NCI-H446 treated with DMSO at 0.1 percent for 48 hours (cell line): ENCODE results near the gene ABCF2.

Experiments
- DNase-seq: peaks from one replicate; lab custom pipeline; 2025; lab: John Stamatoyannopoulos, UW

Gene ABCF2

DNA sequence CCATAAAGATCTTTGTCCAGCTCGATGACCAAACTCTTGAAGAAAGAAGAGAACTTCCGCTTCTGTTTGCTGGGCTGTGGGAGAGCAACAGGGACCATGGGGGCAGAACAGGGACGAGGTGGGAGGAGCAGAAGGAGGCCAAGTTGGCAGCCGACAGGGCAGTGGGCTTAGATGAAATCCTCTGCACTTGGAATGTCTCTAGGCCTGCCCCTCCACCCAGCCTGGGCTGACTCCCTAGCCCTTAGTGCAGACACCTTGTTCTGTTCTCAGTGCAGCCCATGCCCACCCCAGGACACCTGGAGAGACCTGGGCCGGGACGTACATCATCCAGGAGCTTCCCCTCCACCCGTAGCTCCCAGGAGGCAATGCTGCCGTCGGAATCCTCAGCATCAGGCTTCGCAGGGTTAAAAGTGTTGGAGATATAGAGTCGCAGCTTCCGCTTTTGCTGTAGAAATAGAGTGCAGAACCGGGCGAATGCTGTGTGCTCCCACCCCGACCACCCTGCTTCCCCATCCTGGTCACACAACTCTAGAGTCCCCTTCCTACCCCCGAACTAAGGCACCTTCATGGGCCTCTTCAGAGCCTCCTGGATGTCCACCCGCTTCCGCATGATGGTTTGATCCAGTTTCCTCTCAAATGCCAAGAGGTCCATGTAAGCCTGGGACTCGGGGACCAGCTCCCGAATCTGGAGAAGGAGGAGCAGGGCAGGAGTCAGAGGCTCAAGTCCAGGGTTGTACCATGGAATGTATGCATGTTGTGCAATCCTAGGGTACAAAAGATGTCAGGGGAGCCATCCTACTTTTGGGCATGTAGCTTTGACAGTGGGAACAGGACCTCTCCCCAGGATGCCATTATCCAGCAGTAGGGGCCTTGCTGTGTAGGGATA is 15.4 kb upstream of the ABCF2 start:
- no peak for DNase-seq

- no peak for DNase-seq
Measured at GRCh38 chr7:151241755-151242096, 14.7 kb upstream of the ABCF2 start.

GRCh38 chr7:151240942-151241754 is 14.1 kb upstream of the ABCF2 start:
- DNase-seq: no peak

DNA sequence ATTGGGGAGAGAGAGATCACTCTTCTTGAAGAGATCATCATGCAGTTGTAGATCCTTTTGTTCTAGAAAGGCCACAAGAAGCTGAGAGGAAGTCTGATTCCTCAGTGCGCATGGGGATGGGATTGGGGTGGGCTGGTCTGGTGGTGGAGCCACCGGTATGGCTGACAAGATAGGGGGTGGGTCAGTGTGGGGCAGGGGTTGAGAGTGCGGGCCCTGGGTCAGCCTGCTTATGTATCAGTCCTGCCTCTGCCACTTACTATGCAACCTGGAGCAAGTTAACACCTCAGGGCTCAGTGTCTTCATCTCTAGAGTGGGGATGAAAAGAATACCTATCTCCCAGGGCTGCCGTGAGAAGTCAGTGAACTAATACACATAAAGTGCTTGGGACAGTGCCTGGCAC is 13.5 kb upstream of the ABCF2 start:
- no peak for DNase-seq

GRCh38 chr7:151239837-151240459 is 12.9 kb upstream of the ABCF2 start:
- DNase-seq: no peak

DNA sequence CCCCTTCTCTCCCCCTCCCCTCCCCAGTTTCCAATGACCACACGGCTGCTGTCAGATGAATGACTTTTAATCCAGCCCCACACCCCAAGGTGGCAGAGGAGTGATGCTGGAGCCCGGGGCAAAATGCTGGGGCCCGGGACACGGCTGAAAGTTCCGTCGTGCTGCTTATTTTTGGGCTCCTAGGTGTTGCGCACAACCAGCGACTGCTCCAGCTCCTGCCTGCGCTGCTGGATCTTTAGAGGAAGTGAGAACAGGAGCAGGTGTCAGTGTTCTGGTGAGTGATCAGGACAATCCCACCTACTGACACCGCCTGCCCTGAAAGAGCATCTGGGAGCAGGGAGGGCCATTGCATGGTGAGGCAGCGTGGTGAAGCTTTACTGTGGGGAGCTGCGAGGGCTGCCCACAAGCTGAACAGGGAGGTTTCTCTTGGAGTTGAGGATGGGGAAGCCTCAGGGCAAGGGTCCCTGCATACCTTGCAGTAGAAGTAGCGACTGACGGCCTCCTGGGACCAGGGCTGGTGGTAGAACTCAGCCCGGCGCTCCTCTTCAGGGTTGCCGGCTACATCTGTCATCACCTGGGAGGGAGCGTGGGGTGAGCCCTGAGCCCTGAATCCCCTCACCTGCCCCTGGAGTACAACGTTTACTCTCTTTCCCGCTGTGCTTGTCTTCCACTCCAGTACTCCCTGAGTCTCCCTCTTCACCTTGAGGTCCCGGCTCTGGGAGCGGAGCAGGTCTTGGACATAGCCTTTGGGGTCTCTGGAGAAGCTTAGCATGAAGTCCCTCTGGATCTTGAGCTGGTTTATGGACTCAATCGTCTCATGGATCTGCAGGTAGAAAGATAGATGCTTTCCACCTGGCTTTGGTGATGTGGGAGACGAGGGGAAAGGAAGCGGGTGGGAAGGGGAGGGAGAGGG is 12.2 kb upstream of the ABCF2 start:
- no peak for DNase-seq

- no peak for DNase-seq
Measured at GRCh38 chr7:151238190-151238810, 11.3 kb upstream of the ABCF2 start.

GRCh38 chr7:151237244-151238189 is 10.5 kb upstream of the ABCF2 start:
- DNase-seq: no peak

- no peak for DNase-seq
Measured at GRCh38 chr7:151236406-151236805, 9.4 kb upstream of the ABCF2 start.

GRCh38 chr7:151235091-151235787 is 8.2 kb upstream of the ABCF2 start:
- DNase-seq: no peak

DNA sequence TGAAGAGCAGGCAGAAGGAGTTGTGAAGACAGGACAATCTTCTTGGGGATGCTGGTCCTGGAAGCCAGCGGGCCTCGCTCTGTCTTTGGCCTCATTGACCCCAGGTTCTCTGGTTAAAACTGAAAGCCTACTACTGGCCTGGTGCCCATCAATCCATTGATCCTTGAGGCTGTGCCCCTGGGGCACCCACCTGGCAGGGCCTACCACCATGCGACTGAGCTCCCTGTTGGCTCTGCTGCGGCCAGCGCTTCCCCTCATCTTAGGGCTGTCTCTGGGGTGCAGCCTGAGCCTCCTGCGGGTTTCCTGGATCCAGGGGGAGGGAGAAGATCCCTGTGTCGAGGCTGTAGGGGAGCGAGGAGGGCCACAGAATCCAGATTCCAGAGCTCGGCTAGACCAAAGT is 6.8 kb upstream of the ABCF2 start:
- no peak for DNase-seq

GRCh38 chr7:151232917-151233701 is 6.1 kb upstream of the ABCF2 start:
- DNase-seq: peak; percentile 6

GRCh38 chr7:151232091-151232916 is 5.3 kb upstream of the ABCF2 start, which contains the start of gene CHPF2:
Gene CHPF2 (plus strand): TSS chr7:151232483. CDS start chr7:151234012, 1,529 bp downstream.
- DNase-seq: peak; percentile 69

DNA sequence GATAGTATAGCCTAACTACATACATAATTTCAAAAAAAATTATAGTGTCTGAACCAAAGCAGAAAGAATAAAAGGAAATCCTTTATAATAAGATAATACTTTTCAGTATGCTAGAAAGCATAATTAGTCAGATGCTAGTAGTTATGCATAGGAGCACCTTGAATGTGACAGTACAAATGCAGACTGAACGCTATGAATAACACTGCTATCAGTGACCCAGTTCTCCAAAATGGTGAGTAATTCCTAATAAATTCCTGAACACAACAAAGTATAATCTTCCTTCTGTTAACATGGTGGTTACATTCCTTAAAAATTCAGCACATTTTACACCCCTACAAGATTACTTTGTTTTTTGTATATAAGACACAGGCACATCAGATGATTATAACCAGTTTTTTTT is 4.1 kb upstream of the ABCF2 start:
- DNase-seq: no peak

- no peak for DNase-seq
Measured at GRCh38 chr7:151229249-151229648, 2.2 kb upstream of the ABCF2 start.

- DNase-seq: no peak
Measured at GRCh38 chr7:151228024-151228866, 1.2 kb upstream of the ABCF2 start.

DNA sequence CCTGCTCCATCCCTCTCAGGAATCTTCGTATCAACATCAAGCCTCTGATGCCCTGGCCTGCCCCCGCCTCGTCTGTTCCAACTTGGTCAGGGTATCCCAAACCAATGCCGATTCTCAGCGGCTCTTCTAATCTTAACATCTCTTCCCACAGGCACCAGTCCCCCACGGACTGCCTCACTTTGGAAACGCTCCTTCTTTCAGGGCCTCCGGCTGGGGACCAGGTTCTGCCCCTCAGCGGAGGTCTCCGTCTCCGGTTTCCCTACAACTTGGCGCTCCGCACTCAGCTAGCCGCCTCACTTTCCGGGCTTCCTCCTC is 488 bp downstream of the ABCF2 start:
- no peak for DNase-seq
